NB4 (cell line): Measurements from ENCODE around the gene ACSL3.

Source experiments
- CTCF ChIP-seq: IDR thresholded peaks from one replicate; pipeline ENCODE4 v1.5.1; 2012; ENCODE audit warnings: low read depth, low read length
- MAX ChIP-seq: IDR thresholded peaks from 2 replicates; pipeline ENCODE4 v1.6.1; 2011; ENCODE audit warnings: low read depth, low read length
- MYC ChIP-seq: IDR thresholded peaks from 2 replicates; pipeline ENCODE4 v1.6.1; 2011; ENCODE audit warnings: low read depth, low read length
- POLR2A ChIP-seq: IDR thresholded peaks from 2 replicates; pipeline ENCODE4 v1.6.1; 2011; ENCODE audit warnings: mild to moderate bottlenecking; ENCODE audit not compliant: insufficient read length; ENCODE audit errors: extremely low read depth

- no peak for TF ChIP-seq CTCF
- peak; percentile 95 for TF ChIP-seq POLR2A
- 0 out of 2 replicates have a peak, but pooled peaks have one; percentile 39 for TF ChIP-seq MYC
- peak; percentile 52; the same call in 1 of the 2 replicates for TF ChIP-seq MAX
Observed at GRCh38 chr2:222860740-222861410, at the start of gene ACSL3.
